GM19324 (cell line): ENCODE data around the gene XDH.

ENCODE experiments used
- ATAC-seq: cut with Tn5 transposase; IDR thresholded peaks from one replicate; pipeline ENCODE4 v1.9.1; 2021; ENCODE audit warnings: mild to moderate bottlenecking, moderate library complexity; ENCODE audit not compliant: unreplicated experiment, low FRiP score

XDH gene

DNA sequence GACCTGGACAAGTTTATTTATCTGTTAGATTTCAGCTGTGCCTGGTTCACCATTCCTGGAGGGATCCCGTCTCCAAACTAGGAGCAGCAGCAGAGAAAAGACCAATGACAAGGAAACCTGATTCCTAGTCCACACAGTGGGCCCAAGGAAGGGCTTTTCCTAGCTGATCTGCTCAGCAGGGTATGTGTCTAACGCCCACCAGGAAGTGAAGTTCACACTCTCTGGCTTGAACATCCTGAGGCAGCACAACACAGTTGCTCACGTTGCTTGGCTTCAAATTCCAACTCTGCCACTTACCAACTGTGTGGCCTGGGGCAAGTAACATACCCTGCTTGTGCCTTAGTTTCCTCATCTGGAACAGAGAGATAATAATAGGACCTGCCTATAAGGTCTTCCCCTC is 42.9 kb downstream of the XDH start:
- no peak for ATAC-seq

DNA sequence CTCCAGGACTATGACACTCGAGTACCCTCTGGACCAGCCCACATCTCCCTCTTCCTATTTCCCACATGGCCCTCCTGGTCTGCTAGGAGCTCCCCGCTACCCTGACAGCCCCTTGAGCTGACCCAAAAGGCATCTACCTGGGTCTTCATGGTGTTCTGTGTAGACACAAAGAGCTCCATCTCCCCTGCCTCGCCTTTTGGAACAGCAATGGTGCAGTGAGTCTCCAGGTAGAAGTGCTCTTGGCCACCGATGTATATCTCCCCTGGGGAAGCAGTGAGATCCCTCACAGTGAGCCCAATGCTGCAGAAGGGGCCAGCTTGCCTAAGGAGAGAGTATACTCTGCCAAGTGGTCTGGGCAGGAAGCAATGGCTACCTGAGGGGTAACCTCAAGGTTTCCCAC is 47.8 kb downstream of the XDH start:
- ATAC-seq: no peak

DNA sequence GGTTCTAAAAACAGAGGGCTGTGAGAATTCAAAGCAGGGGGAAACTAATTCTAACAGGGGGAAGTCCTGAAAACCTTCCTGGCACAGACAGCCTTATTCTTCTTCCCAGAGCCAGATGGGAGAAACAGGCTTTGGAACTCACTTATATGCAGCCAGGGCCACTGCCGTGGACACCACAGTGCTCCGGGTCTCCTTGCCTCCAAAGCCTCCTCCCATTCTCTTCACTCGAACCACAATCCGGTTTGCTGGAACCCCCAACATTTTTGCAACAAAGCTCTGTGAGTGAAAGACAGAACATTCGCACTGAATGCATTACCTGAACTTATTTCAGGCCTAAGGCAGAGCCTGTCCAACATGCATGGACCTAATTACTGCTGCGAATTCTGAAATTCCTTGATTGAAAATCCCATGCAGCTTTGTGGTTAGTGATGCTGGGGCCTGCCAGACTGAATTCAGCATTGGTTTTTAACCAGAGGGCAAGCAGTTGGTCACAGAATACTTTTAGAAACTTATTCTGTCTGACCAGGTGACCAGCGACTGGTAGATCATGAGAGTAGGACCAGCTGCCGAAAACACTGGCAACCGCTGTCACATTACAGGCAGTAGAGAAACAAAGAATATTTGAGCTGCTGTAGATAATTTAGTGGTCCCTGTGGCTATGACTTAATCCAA is 48.6 kb downstream of the XDH start:
- ATAC-seq: no peak

DNA sequence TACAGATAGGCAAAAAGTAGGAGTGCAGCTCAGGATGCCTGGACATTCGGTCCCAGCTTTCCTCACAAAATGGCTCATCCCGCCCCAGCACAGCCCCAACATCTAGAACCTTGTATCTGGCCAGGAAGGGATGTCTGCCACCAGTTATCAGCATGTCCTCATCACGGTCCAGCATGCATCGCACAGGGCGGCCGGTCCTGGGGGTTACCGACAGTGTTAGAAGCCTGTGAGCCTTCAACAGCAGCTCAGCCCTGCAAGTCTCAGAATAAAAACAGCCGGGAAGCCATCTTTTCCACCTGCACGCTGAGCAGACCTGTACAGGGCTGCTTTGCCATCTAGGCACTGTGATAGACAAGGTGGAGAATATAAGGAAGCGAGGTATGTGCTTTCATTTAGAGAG is 49.2 kb downstream of the XDH start:
- no peak for ATAC-seq

DNA sequence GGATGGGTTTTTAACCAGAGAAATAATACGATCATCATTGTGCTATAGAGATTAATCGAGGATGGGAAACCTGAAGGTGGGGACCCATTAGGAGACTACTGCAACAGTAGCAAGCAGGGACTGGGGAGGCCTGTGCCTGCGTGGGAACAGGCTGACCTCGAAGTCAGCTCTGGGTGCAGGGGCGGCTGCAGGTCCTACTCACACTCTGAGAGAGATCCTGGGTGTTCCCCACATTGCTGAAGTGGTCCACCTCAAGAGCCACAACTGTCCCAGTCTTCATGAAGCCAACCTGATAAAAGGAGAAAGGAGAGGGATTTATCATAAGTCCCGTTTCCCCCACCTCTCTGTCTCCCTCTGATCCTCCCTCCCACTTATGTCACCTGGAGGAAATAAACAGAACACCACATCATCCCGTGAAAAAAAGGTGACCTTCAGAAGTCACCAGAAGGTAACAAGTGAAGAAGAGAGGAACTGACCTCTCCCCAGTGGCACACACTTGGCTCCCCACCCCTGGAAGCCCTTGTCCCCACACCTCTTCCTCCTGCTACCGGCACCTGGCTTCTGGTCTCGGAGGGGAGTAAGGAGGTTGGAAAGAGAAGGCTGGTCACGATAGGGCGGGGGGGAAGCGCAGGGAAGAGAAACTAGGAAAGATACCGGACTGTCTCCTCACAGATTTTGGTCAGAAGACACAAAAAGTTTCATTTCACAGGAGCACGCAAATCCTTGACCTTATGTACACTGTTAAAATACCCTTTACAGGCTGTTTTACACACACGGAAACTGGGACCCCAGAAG is 50.4 kb downstream of the XDH start:
- no peak for ATAC-seq

- ATAC-seq: no peak
These were observed 52.0 kb downstream of the XDH start for GRCh38 chr2:31362581-31362980.

GRCh38 chr2:31359229-31359628 is 55.3 kb downstream of the XDH start:
- no peak for ATAC-seq

DNA sequence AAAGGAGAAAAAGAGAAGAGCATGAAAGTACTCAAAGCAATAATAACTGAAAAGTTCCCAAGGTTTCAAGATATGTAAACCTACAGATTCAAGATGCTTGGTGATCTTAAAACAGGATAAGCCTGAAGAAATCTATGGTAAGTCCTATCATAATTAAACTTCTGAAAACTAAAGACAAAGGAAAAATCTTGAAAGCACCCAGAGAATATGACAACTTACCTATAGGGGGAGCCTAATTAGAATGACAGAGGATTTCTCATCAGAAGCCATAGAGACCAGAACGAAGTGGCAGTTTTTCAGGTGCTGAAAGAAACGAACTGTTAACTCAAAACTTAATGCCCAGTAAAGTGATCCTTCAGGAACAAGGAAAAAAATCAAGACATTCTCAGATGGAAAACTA is 59.7 kb downstream of the XDH start:
- ATAC-seq: no peak

DNA sequence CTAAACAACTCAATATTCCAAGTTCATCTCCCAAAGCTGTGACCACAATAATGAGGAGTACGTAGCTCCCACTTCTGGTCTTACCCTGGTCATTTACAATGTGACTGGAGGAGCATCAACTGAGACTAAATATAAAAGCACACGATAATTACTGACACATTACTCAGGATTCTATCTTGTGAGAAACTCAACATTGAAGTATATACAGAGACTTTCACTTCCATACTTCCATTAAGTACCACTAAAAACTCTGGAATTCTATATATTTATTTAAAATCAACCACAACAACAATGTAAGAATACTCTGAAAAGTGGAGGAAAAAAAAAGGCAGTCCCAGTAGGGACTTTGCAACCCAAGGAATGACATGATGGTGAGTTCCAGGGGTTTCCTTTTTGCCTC is 61.4 kb downstream of the XDH start:
- no peak for ATAC-seq

GRCh38 chr2:31349684-31350083 is 64.9 kb downstream of the XDH start:
- ATAC-seq: no peak

- no peak for ATAC-seq
These were observed 65.4 kb downstream of the XDH start for GRCh38 chr2:31349160-31349559.

DNA sequence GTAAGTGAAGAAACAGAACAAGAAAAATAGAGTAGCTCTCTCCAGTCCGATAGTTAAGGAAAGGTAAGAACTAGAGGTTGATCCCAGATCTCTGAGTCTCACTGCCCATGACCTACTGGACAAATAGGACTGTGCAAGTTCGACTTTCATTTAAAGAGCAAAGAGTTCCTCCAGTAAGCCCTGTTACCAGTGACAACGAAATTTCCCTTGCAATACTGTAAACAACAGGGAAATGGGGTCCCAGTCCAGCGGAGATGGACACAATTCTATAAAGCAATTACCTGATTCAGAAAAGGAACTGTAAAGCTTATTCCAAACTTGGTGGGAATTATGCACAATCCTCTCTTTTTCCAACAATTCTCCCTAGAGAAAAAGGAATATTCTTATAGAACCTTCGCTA is 65.9 kb downstream of the XDH start:
- ATAC-seq: no peak

- ATAC-seq: no peak
These were observed 66.8 kb downstream of the XDH start for GRCh38 chr2:31347750-31348149.

DNA sequence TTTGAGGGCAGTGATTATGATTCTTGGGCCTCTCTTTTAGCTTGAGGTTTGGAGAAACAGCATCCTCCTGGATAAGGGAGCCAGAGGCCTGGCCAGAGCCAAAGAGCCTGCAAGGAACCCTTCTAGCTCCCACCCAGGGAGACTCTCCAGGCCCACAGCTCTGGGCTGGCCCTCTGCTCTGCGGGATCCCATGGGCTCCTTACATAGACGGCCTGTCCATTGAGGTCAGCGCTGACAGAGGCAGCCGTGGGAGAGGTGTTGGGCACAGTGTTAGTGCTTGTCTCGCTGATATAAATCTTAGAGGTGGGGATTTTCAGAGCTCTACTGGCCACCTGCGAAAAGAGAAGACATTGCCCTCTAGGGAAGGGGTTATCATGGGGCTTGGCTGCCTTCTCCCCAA is 67.2 kb downstream of the XDH start:
- no peak for ATAC-seq

GRCh38 chr2:31344447-31344846 is 70.1 kb downstream of the XDH start:
- no peak for ATAC-seq

DNA sequence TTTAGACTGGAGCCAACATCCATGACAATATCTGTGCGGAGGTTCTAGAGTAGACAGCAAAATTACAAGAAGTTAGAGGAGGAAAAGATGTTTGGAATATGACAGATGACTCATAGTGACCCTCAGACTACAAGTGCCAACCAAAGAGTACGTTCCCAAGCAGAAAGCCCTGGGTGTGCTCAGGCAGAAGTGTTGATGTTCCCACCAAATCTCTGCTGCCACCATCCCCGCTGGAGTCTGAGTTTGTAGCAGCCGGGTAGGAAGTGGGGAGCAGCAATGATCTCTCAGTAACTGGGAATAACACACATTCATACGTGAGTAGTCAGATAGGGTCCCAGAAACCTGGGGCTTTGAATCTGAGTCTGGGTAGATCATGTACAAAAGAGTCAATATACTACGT is 73.2 kb downstream of the XDH start:
- ATAC-seq: no peak

DNA sequence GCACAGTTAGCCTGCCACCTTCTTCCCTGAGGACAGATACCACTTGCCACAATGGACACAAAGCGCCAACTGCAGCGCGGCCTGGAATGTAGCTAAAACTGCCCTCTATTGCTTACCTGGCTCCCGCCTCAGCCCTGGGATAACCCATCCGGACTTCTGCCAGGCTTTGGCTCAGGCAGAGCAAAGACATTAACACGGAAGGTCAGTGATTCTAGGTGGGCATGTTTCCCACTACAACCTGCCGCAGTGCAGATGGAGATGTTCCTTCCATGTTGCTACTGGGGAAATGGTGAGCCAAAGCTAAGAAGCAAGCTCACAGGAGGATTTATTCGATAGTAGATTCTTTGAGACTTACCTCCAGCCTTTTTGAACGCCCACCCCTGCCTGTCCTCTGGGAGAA is 74.8 kb downstream of the XDH start:
- ATAC-seq: no peak

DNA sequence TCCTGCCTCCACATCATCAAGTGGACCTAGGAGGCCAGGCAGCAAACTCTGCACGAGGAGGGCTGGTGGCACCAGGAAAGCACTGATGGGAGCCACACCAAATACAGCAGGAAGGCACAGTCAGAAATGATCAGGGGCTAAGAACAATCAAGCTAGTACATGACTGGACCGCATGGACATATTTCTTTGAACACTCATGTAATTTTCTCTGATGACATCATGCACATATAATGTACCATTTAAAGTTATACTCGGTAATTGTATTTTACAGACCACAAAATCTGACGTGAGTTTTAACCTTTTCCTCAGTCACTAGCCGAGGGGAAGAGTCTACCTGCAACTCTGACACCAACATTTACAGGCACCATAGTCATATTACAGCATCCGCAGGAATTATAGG is 76.7 kb downstream of the XDH start:
- ATAC-seq: no peak

DNA sequence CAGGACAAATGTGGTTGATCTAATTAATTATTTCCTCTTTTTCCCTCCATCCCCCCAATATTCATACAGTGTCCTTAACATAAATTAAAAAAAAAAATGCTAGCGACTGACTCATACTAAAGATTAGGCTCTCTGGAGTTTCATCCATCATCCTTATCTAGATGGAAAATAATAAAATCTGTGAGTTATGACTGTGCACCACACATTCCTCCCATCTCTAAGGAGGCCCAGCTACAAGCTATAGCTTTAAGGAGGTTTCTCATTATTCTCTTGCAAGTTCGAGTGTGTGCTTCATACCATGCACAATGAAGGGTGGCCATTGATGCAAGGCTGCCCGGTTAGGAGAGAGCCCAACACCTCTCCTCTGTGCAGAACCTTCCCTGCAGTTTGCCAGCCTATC is 77.3 kb downstream of the XDH start:
- ATAC-seq: no peak

DNA sequence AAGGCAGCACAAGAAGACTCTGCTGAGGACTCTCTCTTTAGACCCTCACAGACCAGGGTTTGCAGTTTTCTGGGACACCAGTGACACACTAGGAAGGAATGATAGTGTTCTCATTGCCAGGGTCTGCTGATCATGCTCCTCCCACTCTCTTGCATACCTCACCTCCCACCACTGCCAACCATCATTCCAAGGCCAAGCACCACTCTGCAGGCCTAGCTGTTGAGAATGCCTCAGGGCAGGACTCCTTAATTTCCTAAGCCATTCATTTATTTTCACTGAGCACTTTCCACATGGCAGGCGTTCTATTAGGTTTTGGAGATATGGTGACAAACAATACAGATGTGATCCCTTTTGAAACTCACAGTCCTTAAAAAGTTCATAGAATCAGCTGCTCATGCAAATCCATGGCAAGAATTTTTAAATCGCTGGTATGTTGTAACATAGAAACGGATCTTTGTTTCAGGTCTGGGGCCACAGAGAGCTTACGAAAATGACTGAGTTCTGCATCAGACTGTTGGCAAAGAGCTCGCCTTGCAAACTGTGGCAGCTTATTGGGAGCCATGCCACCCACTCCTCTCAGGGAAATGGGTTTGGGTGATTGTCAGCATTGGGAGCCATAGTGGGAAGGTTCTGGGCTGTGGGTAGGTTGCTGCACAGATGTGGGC is 78.5 kb downstream of the XDH start:
- no peak for ATAC-seq

- ATAC-seq: no peak
These were observed 80.1 kb downstream of the XDH start for GRCh38 chr2:31334311-31335026.
